DMS153 (cell line): ENCODE data around the gene SPRR4.
A peak's percentile ranks its signal among the peaks of the same experiment; 100 is the strongest.
"Not testable (repeated sequence)": the region's sequence is repeated elsewhere in the genome, so short reads cannot be mapped to it uniquely, and the experiment has no call there.

ENCODE experiments used
- DNase-seq: peaks from one replicate; lab custom pipeline; 2025; lab: John Stamatoyannopoulos, UW

SPRR4 gene

GRCh38 chr1:152965853-152966252 is 4.6 kb upstream of the SPRR4 start:
- DNase-seq, result no peak

DNA sequence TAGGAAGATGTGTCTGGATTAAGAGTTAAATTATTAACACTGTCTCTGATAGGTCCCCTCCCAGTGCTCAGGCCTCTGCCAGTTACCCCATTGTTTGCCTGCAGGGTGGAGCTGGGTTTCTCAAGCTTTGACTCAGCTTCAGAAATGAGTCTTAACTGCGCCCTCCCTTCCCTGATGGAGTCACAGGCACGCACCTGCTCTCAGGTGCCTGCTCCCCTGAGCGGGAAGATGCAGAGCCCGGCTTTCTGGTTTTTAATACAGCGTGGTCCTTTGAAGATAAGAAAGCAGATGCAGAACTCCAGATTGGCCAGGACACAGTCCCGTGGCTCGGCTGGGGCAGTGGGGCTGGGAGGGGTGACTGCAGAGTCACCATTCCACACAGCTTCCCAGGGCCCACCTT is 3.2 kb upstream of the SPRR4 start:
- no peak for DNase-seq

- no peak for DNase-seq
Observed at GRCh38 chr1:152968248-152968647, 2.2 kb upstream of the SPRR4 start.

DNA sequence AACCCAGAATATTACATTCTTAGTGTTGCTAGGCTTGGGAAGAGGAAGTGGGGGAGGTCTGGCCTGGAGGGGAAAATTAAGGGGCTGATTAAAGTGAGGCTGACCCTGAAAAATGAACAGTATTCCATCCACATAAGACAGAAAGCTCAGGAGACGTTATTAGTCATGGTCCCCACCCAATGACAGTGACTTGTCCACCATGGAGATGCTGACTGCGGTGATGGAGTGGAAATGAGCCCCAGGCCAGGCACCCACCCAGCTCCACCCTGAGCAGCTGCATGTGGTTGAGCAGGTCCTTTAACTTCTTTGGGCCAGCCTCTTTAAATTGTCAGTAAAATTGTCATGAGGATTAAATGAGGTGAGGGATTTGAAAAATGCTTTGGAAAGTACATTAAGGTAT is 1.4 kb upstream of the SPRR4 start:
- DNase-seq, result no peak

- no peak for DNase-seq
Observed at GRCh38 chr1:152972196-152972886, 1.9 kb downstream of the SPRR4 start.

GRCh38 chr1:152976688-152977087 is 6.2 kb downstream of the SPRR4 start:
- no peak for DNase-seq

- no peak for DNase-seq
Observed at GRCh38 chr1:152977614-152978013, 7.2 kb downstream of the SPRR4 start.

DNA sequence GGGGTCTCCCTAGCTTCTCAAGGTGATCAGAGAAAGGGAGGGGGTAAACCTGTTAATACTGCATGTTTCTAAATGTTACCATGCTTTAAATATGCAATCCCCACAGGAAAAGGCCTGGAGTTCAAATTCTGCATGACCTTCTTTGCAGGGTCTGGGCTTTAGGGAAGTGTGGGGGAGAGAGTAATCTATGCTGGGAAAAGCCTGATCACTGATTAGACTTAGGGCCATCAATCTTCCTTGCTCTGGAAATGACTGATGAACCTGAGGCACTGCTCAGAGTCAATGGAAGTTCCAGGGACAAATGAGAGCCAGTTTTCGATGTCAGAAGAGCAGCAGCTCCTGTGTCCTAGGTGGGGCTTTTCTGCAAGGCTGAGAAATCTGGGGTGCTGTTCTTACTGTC is 10.2 kb downstream of the SPRR4 start:
- no peak for DNase-seq

- no peak for DNase-seq
Observed at GRCh38 chr1:152981146-152981871, 10.9 kb downstream of the SPRR4 start.

GRCh38 chr1:152982076-152982475 is 11.6 kb downstream of the SPRR4 start:
- no peak for DNase-seq

DNA sequence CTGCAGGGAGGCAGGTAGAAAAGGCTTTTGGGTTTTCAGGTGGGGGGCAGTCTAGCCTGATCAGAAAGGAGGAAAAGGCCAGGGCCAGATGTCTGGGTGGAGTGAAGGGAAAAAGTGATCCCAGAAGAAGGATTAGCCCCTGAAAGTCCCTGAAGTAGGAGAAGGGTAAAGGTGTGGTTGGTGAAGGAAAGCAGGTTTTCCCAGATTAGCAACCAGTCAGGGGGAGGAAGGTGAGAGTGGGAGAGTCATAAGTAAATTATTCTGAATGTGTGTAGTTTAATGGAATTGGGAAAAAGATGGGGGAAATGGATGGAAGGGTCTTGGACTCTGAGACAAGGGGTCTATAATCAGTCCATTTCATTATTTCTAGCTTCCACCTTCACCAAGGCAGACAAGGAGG is 12.8 kb downstream of the SPRR4 start:
- no peak for DNase-seq

GRCh38 chr1:152983743-152984142 is 13.3 kb downstream of the SPRR4 start, which contains the start of gene SPRR1A:
Gene SPRR1A, plus strand, starts transcription at chr1:152984081. Its CDS starts 1,150 bp downstream, at chr1:152985231.
- DNase-seq, result peak; percentile 37

GRCh38 chr1:152986578-152986977 is 16.1 kb downstream of the SPRR4 start:
- DNase-seq, result no peak

DNA sequence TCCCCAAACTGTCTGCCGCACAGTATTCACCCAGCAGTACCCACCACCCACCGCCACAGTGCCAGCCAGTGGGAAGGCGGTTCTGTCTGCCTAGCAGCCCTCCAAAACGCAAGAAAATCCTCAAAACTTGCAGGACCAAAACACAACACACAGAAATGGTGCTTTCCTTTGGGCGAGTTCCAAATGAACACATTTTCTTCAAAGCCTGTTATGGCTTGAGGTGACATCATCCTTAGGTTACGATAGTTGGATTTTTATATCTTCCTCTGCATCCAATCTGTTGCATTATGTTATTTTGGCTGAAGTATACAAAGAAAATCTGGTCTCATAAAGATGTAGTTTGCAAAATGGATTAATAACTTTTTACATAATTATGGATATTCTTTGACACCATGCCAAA is 22.7 kb downstream of the SPRR4 start:
- DNase-seq, result no peak

DNA sequence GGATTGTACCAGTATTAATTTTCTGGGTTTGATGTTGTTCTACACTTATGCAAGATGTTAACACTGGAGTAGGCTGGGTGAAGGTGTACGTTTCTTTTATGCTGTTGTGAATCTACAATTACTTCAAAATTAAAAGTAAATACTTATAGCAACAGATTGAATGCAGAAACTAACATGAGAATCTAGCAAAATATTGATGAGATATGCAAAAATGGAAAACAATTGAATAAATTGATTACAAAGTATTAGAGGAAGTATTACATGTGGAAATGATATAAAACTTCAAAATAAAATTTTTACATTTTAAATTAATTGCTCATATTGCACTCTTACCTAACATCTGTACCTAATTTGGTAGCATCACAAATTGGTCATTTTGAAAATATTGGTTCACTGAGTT is 25.4 kb downstream of the SPRR4 start:
- DNase-seq, result no peak

- DNase-seq, result no peak
Observed at GRCh38 chr1:152996633-152997400, 26.4 kb downstream of the SPRR4 start.

- DNase-seq, result no peak
Observed at GRCh38 chr1:152997901-152998300, 27.5 kb downstream of the SPRR4 start.

DNA sequence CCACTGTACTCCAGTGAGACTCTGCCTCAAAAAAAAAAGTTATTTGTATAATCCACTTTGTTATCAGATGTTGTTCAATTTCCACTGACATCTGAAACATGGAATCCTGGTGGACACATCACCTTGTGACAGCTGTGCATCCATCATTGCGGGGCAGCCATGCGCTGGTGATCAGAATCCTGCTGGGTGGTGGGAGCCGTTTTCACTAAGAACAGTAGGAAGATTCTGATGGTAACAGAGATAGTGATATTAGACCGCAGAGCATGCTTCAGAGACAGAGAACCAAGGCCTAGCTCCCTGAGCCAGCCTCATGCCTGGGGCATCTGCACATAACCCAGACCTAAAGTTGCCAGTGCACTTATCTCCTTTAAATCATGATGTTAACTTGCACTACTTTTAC is 28.0 kb downstream of the SPRR4 start:
- no peak for DNase-seq

DNA sequence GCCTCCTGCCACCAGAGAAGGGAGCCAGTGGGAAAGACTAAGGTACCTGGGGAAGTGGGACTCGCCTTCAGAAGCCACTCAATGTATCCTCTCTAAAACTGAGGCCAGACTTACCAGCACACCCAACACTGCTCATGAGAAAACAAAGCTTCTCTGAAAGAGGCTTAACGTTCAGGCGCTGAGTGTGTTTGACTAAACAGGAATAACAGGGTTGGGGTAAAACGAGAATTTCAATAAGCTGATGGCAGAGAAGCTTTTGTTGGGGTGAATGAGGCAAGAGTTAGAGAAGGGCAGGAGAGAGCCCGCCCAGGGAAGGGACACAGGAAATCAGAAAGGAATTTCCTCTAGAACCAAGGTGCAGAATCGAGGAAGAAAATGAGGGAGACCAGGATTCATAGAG is 29.4 kb downstream of the SPRR4 start:
- DNase-seq, result no peak

- no peak for DNase-seq
Observed at GRCh38 chr1:153000294-153000693, 29.8 kb downstream of the SPRR4 start.

GRCh38 chr1:153001382-153001781 is 30.9 kb downstream of the SPRR4 start, which contains the start of gene SPRR3:
Gene SPRR3, plus strand, starts transcription at chr1:153001749. Its CDS starts 1,272 bp downstream, at chr1:153003021.
- DNase-seq, result no peak

- DNase-seq, result not testable (repeated sequence)
Observed at GRCh38 chr1:153011235-153011758, 40.8 kb downstream of the SPRR4 start.
